ENCODE results near the gene NDUFAF8. TPM values are rescaled to one million over a fixed set of nuclear protein-coding genes. Genes with fewer than 3 reads are reported as not detected.

NDUFAF8 gene
- total RNA-seq, 3 donors from 2014 or later (not counting 1 experiment from before 2014, with no cell fraction given): 28.6 to 36.4 (median 34.9) TPM

DNA sequence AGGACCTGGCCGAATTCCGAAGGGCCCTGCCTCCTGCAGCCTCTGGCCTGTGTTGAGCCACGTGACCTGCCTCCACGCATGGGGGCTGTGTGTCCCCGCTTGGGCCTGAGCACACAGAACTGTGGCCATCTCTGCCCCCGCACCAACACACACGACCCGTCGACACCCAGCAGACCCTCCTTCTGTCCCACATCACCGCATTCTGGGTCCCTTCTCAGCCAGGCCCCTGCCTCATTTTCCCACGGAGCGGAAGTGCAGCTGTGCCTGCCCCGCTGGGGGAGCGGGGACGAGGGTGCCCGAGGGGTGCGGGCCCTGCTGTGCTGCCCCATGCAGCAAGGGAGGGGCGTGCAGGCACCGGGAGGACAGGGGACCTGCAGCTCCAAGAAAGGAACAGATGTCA, 18.4 kb downstream of the NDUFAF8 start:
- no peak overlapping the region for H3K27ac ChIP-seq (ENCODE audit: low read length)
- H3K4me3 Mint-ChIP-seq: no peak overlapping the region
- intact Hi-C loops (cut with micrococcal nuclease): no loop called here
- H3K4me1 ChIP-seq (ENCODE audit: control insufficient read depth, insufficient read depth, low read length): peaks cover 6% of the 10 kb centered on the region
- no peaks in the 10 kb centered on the region for H3K9me3 ChIP-seq (ENCODE audit: control insufficient read depth, insufficient read depth, low read length)
- H3K27me3 Mint-ChIP-seq (ENCODE audit: low read depth in 2 of 2): no peaks in the 10 kb centered on the region
- ATAC-seq (no peak), DNase-seq (no peak)
- H3K36me3 ChIP-seq (ENCODE audit: control insufficient read depth, insufficient read depth, low read length): peaks cover 56% of the 10 kb centered on the region
- no peak overlapping the region for H3K27ac Mint-ChIP-seq
- H3K9me3 Mint-ChIP-seq: no peaks in the 10 kb centered on the region
- no peaks in the 10 kb centered on the region for H3K27me3 ChIP-seq (ENCODE audit: control insufficient read depth, insufficient read depth, low read length)
- H3K4me3 ChIP-seq (ENCODE audit: low read length): no peak overlapping the region
- TF ChIP-seq, protein P1, sequence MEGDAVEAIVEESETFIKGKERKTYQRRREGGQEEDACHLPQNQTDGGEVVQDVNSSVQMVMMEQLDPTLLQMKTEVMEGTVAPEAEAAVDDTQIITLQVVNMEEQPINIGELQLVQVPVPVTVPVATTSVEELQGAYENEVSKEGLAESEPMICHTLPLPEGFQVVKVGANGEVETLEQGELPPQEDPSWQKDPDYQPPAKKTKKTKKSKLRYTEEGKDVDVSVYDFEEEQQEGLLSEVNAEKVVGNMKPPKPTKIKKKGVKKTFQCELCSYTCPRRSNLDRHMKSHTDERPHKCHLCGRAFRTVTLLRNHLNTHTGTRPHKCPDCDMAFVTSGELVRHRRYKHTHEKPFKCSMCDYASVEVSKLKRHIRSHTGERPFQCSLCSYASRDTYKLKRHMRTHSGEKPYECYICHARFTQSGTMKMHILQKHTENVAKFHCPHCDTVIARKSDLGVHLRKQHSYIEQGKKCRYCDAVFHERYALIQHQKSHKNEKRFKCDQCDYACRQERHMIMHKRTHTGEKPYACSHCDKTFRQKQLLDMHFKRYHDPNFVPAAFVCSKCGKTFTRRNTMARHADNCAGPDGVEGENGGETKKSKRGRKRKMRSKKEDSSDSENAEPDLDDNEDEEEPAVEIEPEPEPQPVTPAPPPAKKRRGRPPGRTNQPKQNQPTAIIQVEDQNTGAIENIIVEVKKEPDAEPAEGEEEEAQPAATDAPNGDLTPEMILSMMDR (IDR thresholded peaks at IDR 0.05): no peak
- no peaks in the 10 kb centered on the region for H3K36me3 Mint-ChIP-seq
- 96% methylated on average over 19 of the region's 19 CpGs for WGBS (ENCODE audit: insufficient coverage)
- peaks cover 14 to 15% of the 10 kb centered on the region in 2 donors for H3K4me1 Mint-ChIP-seq

DNA sequence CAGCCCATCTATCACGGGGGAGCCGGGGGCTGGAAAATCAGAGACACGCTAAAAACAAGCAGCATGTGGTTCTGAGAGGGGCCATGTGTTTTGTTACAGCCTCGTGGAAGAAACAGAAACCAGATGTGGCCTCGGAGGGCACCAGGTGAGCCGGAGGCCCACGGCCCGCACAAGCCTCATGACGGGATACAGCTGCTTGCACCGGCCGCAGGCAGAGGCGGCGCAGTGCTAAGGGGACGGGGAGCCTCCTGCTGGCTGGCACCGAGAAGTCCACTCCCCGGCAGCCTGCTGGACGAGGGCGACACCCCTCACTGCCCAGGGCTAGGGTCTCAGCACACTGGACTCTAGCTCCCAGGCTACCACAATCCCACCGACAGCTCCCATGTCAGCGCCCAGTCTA, 19.2 kb downstream of the NDUFAF8 start:
- Mint-ChIP-seq H3K36me3 (no peaks in the 10 kb centered on the region), H3K4me3 (no peak overlapping the region), H3K4me1 (peaks cover 9% of the 10 kb centered on the region in 2 donors), H3K27me3 (ENCODE audit: low read depth in 2 of 2) (no peaks in the 10 kb centered on the region), H3K27ac (no peak overlapping the region), H3K9me3 (no peaks in the 10 kb centered on the region)
- ATAC-seq (no peak), DNase-seq (no peak)
- 93% methylated on average over 20 of the region's 20 CpGs for WGBS (ENCODE audit: insufficient coverage)
- TF ChIP-seq, protein P1 (IDR thresholded peaks at IDR 0.05): no peak
- Histone ChIP-seq H3K9me3 (ENCODE audit: control insufficient read depth, insufficient read depth, low read length) (no peaks in the 10 kb centered on the region), H3K4me1 (ENCODE audit: control insufficient read depth, insufficient read depth, low read length) (no peaks in the 10 kb centered on the region), H3K27me3 (ENCODE audit: control insufficient read depth, insufficient read depth, low read length) (no peaks in the 10 kb centered on the region), H3K4me3 (ENCODE audit: low read length) (no peak overlapping the region), H3K27ac (ENCODE audit: low read length) (no peak overlapping the region), H3K36me3 (ENCODE audit: control insufficient read depth, insufficient read depth, low read length) (peaks cover 58% of the 10 kb centered on the region)
- intact Hi-C loops (cut with micrococcal nuclease): no loop called here

DNA sequence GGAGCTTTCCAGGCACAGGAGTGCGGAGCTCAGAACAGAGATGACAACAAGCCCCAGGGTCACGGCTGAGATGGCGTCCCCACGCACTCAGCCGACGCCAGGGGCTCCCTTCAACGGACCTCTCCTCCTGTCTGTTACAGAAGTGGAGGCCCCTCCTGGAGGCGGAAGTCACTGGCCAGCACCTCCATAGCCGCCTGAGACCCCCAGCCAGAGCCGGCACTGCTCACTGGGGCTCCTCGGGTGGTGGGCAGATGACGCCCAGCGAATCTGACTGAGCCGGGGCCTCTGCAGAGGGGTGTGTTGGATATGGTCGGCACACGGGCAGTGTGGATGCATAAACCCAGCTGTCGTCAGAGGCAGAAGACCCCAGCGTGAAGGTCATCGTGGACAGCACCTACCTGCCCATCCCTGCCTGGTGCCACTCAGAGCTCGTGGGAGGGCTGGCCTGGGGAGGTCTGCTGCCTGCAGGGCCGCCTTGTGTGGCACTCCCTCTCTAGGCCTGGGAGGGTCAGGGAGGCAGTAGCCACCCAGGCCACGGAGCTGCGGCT, 20.0 kb downstream of the NDUFAF8 start:
- no peaks in the 10 kb centered on the region for H3K9me3 Mint-ChIP-seq
- H3K27me3 Mint-ChIP-seq (ENCODE audit: low read depth in 2 of 2): no peaks in the 10 kb centered on the region
- Histone ChIP-seq H3K27ac (ENCODE audit: low read length) (no peak overlapping the region), H3K36me3 (ENCODE audit: control insufficient read depth, insufficient read depth, low read length) (peaks cover 61% of the 10 kb centered on the region), H3K4me1 (ENCODE audit: control insufficient read depth, insufficient read depth, low read length) (no peaks in the 10 kb centered on the region), H3K4me3 (ENCODE audit: low read length) (no peak overlapping the region), H3K9me3 (ENCODE audit: control insufficient read depth, insufficient read depth, low read length) (no peaks in the 10 kb centered on the region), H3K27me3 (ENCODE audit: control insufficient read depth, insufficient read depth, low read length) (no peaks in the 10 kb centered on the region)
- H3K27ac Mint-ChIP-seq: no peak overlapping the region
- intact Hi-C loops (cut with micrococcal nuclease): no loop called here
- ATAC-seq (no peak), DNase-seq (no peak)
- no peaks in the 10 kb centered on the region for H3K36me3 Mint-ChIP-seq
- TF ChIP-seq, protein P1 (IDR thresholded peaks at IDR 0.05): no peak
- 93% methylated on average over 23 of the region's 23 CpGs for WGBS (ENCODE audit: insufficient coverage)
- peaks cover under 1% of the 10 kb centered on the region in 2 donors for H3K4me1 Mint-ChIP-seq
- H3K4me3 Mint-ChIP-seq: no peak overlapping the region

DNA sequence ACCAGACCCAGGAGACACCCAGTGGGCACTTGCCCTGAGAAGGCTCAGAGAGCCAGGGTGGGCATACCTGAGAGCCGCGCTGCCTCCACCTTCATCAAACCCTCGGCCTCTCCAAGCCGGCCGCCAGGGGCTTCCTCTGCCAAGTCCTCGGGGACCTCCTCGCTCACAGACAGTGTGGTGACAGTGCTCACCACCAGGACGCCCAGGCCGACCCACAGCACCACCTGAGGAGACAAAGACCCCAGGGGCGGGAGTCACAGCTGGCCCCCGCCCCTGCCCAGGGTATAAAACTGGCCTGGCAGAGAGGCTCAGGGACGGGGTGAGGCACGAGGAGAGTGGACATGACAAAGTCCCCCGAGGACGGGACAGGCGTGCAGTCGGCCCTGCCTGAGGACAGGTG, 21.1 kb downstream of the NDUFAF8 start:
- Histone ChIP-seq H3K27me3 (ENCODE audit: control insufficient read depth, insufficient read depth, low read length) (no peaks in the 10 kb centered on the region), H3K36me3 (ENCODE audit: control insufficient read depth, insufficient read depth, low read length) (peaks cover 69% of the 10 kb centered on the region), H3K4me1 (ENCODE audit: control insufficient read depth, insufficient read depth, low read length) (no peaks in the 10 kb centered on the region), H3K9me3 (ENCODE audit: control insufficient read depth, insufficient read depth, low read length) (no peaks in the 10 kb centered on the region), H3K27ac (ENCODE audit: low read length) (no peak overlapping the region), H3K4me3 (ENCODE audit: low read length) (no peak overlapping the region)
- no peak for ATAC-seq
- Mint-ChIP-seq H3K4me1 (no peaks in the 10 kb centered on the region), H3K36me3 (no peaks in the 10 kb centered on the region), H3K27ac (no peak overlapping the region), H3K27me3 (ENCODE audit: low read depth in 2 of 2) (no peaks in the 10 kb centered on the region), H3K9me3 (no peaks in the 10 kb centered on the region), H3K4me3 (no peak overlapping the region)
- intact Hi-C loops (cut with micrococcal nuclease): no loop called here
- WGBS (ENCODE audit: insufficient coverage): 96% methylated on average over 17 of the region's 17 CpGs
- DNase-seq: no peak
- TF ChIP-seq, protein P1 (IDR thresholded peaks at IDR 0.05): no peak

Data from natural killer cell (primary cell).